Activated T-helper 2 cell treated with anti-CD3 and anti-CD28 coated beads, Interferon-gamma antibody, Interleukin-2, Interleukin-4, amounts not matched to agents 10 μg/mL and 5 μg/mL and 100 μg/mL, durations not matched to agents 14 hours and 24 hours and 36 hours (primary cell): Measurements from ENCODE around the gene DOK7. TPM values are rescaled to one million over a fixed set of nuclear protein-coding genes. Genes with fewer than 3 reads are reported as not detected.

Source experiments
- DNase-seq: peaks from one replicate; pipeline ENCODE4 v3.0.0; 2021; ENCODE audit warnings: low spot score
- H3K27ac Mint-ChIP-seq: one replicate; pipeline ENCODE4 v1.8.0; 2021; ENCODE audit warnings: mixed read lengths
- H3K27me3 Mint-ChIP-seq: one replicate; pipeline ENCODE4 v1.8.0; 2021; ENCODE audit warnings: low read depth, mixed read lengths
- H3K36me3 Mint-ChIP-seq: one replicate; pipeline ENCODE4 v1.8.0; 2021; ENCODE audit warnings: low read depth, mixed read lengths
- H3K4me1 Mint-ChIP-seq: one replicate; pipeline ENCODE4 v1.8.0; 2021; ENCODE audit warnings: low read depth, mixed read lengths
- H3K4me3 Mint-ChIP-seq: one replicate; pipeline ENCODE4 v1.8.0; 2021; ENCODE audit warnings: low read depth, mild to moderate bottlenecking, moderate library complexity, mixed read lengths
- H3K9me3 Mint-ChIP-seq: one replicate; pipeline ENCODE4 v1.8.0; 2021; ENCODE audit warnings: mixed read lengths
- intact Hi-C: fragments of 100-400 bp; cut with micrococcal nuclease; formaldehyde crosslinking; loops from one replicate; pipeline ENCODE4 v1.15.1; 2023
- total RNA-seq: library from RNA; stranded (reverse); gene quantifications from 2 replicates; pipeline ENCODE4 v1.2.3, GENCODE V29; 2022

The DOK7 gene
- total RNA-seq, 1 donor from 2014 or later = not detected

GRCh38 chr4:3421470-3421869 lies 41.6 kb upstream of the DOK7 start:
- Mint-ChIP-seq H3K9me3 (no peaks in the 10 kb centered on the region), H3K4me3 (no peak overlapping the region), H3K36me3 (no peaks in the 10 kb centered on the region), H3K27ac (no peak overlapping the region), H3K27me3 (no peaks in the 10 kb centered on the region), H3K4me1 (no peaks in the 10 kb centered on the region)
- DNase-seq = no peak
- intact Hi-C loops = no loop called here

GRCh38 chr4:3422241-3422801 lies 40.8 kb upstream of the DOK7 start:
- no peaks in the 10 kb centered on the region for H3K36me3 Mint-ChIP-seq
- intact Hi-C loops = no loop called here
- H3K4me1 Mint-ChIP-seq = no peaks in the 10 kb centered on the region
- no peak overlapping the region for H3K27ac Mint-ChIP-seq
- no peaks in the 10 kb centered on the region for H3K9me3 Mint-ChIP-seq
- no peak overlapping the region for H3K4me3 Mint-ChIP-seq
- no peak for DNase-seq
- no peaks in the 10 kb centered on the region for H3K27me3 Mint-ChIP-seq

- Mint-ChIP-seq H3K4me3 (no peak overlapping the region), H3K9me3 (no peaks in the 10 kb centered on the region), H3K36me3 (no peaks in the 10 kb centered on the region), H3K27me3 (no peaks in the 10 kb centered on the region), H3K27ac (no peak overlapping the region), H3K4me1 (no peaks in the 10 kb centered on the region)
- DNase-seq = no peak
- intact Hi-C loops = no loop called here
These were observed 40.3 kb upstream of the DOK7 start for GRCh38 chr4:3422808-3423297.

- H3K9me3 Mint-ChIP-seq = no peaks in the 10 kb centered on the region
- no peak overlapping the region for H3K4me3 Mint-ChIP-seq
- no peak overlapping the region for H3K27ac Mint-ChIP-seq
- intact Hi-C loops = no loop called here
- no peak for DNase-seq
- H3K27me3 Mint-ChIP-seq = no peaks in the 10 kb centered on the region
- no peaks in the 10 kb centered on the region for H3K4me1 Mint-ChIP-seq
- no peaks in the 10 kb centered on the region for H3K36me3 Mint-ChIP-seq
These were observed 39.7 kb upstream of the DOK7 start for GRCh38 chr4:3423406-3423805.

GRCh38 chr4:3423952-3424351 lies 39.2 kb upstream of the DOK7 start:
- H3K4me1 Mint-ChIP-seq = no peaks in the 10 kb centered on the region
- no peak overlapping the region for H3K27ac Mint-ChIP-seq
- no peak for DNase-seq
- H3K36me3 Mint-ChIP-seq = no peaks in the 10 kb centered on the region
- H3K27me3 Mint-ChIP-seq = no peaks in the 10 kb centered on the region
- H3K4me3 Mint-ChIP-seq = no peak overlapping the region
- no peaks in the 10 kb centered on the region for H3K9me3 Mint-ChIP-seq
- intact Hi-C loops = no loop called here

- DNase-seq = no peak
- Mint-ChIP-seq H3K9me3 (no peaks in the 10 kb centered on the region), H3K4me1 (no peaks in the 10 kb centered on the region), H3K27ac (no peak overlapping the region), H3K4me3 (no peak overlapping the region), H3K36me3 (no peaks in the 10 kb centered on the region), H3K27me3 (no peaks in the 10 kb centered on the region)
- intact Hi-C loops = no loop called here
These were observed 38.5 kb upstream of the DOK7 start for GRCh38 chr4:3424522-3425095.

- Mint-ChIP-seq H3K27me3 (no peaks in the 10 kb centered on the region), H3K4me3 (no peak overlapping the region), H3K4me1 (no peaks in the 10 kb centered on the region), H3K36me3 (no peaks in the 10 kb centered on the region), H3K9me3 (no peaks in the 10 kb centered on the region), H3K27ac (no peak overlapping the region)
- no peak for DNase-seq
- intact Hi-C loops = no loop called here
These were observed 36.5 kb upstream of the DOK7 start for GRCh38 chr4:3426465-3427133.

- Mint-ChIP-seq H3K9me3 (no peaks in the 10 kb centered on the region), H3K4me3 (no peak overlapping the region), H3K4me1 (no peaks in the 10 kb centered on the region), H3K36me3 (no peaks in the 10 kb centered on the region), H3K27me3 (no peaks in the 10 kb centered on the region), H3K27ac (no peak overlapping the region)
- intact Hi-C loops = no loop called here
- DNase-seq = no peak
These were observed 36.0 kb upstream of the DOK7 start for GRCh38 chr4:3427134-3427476.

GRCh38 chr4:3427706-3428446 lies 35.2 kb upstream of the DOK7 start:
- DNase-seq = no peak
- Mint-ChIP-seq H3K4me3 (no peak overlapping the region), H3K27me3 (no peaks in the 10 kb centered on the region), H3K36me3 (no peaks in the 10 kb centered on the region), H3K9me3 (no peaks in the 10 kb centered on the region), H3K4me1 (no peaks in the 10 kb centered on the region), H3K27ac (no peak overlapping the region)
- intact Hi-C loops = no loop called here

- no peaks in the 10 kb centered on the region for H3K4me1 Mint-ChIP-seq
- H3K9me3 Mint-ChIP-seq = no peaks in the 10 kb centered on the region
- no peak for DNase-seq
- intact Hi-C loops = no loop called here
- no peaks in the 10 kb centered on the region for H3K36me3 Mint-ChIP-seq
- no peak overlapping the region for H3K4me3 Mint-ChIP-seq
- no peaks in the 10 kb centered on the region for H3K27me3 Mint-ChIP-seq
- no peak overlapping the region for H3K27ac Mint-ChIP-seq
These were observed 33.5 kb upstream of the DOK7 start for GRCh38 chr4:3429651-3430050.

GRCh38 chr4:3430524-3430923 lies 32.6 kb upstream of the DOK7 start:
- Mint-ChIP-seq H3K9me3 (no peaks in the 10 kb centered on the region), H3K4me1 (no peaks in the 10 kb centered on the region), H3K4me3 (no peak overlapping the region), H3K36me3 (no peaks in the 10 kb centered on the region), H3K27me3 (no peaks in the 10 kb centered on the region), H3K27ac (no peak overlapping the region)
- intact Hi-C loops = no loop called here
- no peak for DNase-seq

- Mint-ChIP-seq H3K36me3 (no peaks in the 10 kb centered on the region), H3K4me3 (no peak overlapping the region), H3K9me3 (no peaks in the 10 kb centered on the region), H3K4me1 (no peaks in the 10 kb centered on the region), H3K27me3 (no peaks in the 10 kb centered on the region), H3K27ac (no peak overlapping the region)
- DNase-seq = no peak
- intact Hi-C loops = no loop called here
These were observed 31.6 kb upstream of the DOK7 start for GRCh38 chr4:3431446-3431993.

GRCh38 chr4:3432381-3432790 lies 30.7 kb upstream of the DOK7 start:
- H3K27me3 Mint-ChIP-seq = no peaks in the 10 kb centered on the region
- no peaks in the 10 kb centered on the region for H3K36me3 Mint-ChIP-seq
- H3K4me1 Mint-ChIP-seq = no peaks in the 10 kb centered on the region
- no peak overlapping the region for H3K4me3 Mint-ChIP-seq
- H3K9me3 Mint-ChIP-seq = no peaks in the 10 kb centered on the region
- no peak overlapping the region for H3K27ac Mint-ChIP-seq
- DNase-seq = no peak
- intact Hi-C loops = no loop called here
